Spleen (tissue), 7 donors: ENCODE data around the gene SYNPR.

Experiments used
- POLR2A ChIP-seq, 3 donors: fragments of 450-650 bp; IDR thresholded peaks; one replicate each; pipeline ENCODE4 v1.5.1; 2017; ENCODE audit warnings: antibody characterized with exemption in 3 of 3, mild to moderate bottlenecking in 1 of 3
- POLR2AphosphoS5 ChIP-seq, 3 donors: sonication (generic); formaldehyde crosslinking; IDR thresholded peaks; one replicate each; pipeline ENCODE4 v1.5.1; 2017; ENCODE audit warnings: antibody characterized with exemption in 3 of 3
- TF ChIP-seq, protein P1 (sequence below), 11 experiments: fragments of 200-600 bp in 7 of 11; fragments of 450-650 bp in 4 of 11; sonication (generic) in 4 of 11; IDR thresholded peaks in 8 of 11; conservative IDR thresholded peaks in 3 of 11; 1 replicate in 7 of 11; 2 replicates in 4 of 11; pipeline versions ENCODE4 v1.4.0 to v1.8.0; 2016 to 2021; ENCODE audit warnings: antibody characterized with exemption in 11 of 11, inconsistent platforms in 4 of 11, mild to moderate bottlenecking in 1 of 11
- donor health status: DM: no; HTN: no; CAD: no; lungs with moderate emphysema.
- donor health status: DM: no; HTN: no; CAD: no.
- donor health status: DM: no; HTN: no; CAD: no.

DNA sequence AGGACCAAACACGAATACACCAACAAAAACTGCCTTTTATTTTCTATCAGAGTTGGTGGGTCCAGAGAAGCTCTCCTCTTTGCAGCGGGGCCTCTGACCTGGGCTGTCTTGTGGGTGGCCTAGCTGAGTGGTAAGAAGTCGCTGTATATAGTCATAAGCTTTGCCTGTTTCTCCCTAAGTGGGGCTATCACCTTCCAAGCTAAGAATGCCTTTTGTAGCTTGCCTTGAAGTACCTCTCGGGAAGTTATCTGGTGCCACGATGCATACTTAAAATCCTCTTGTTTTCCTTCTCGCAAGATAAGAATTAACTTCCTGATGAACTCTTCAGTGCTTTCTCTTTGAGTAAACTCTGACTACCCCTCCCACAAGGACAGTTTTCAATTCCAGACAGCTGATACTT is 178.8 kb downstream of the SYNPR start:
- TF ChIP-seq, protein P1, sequence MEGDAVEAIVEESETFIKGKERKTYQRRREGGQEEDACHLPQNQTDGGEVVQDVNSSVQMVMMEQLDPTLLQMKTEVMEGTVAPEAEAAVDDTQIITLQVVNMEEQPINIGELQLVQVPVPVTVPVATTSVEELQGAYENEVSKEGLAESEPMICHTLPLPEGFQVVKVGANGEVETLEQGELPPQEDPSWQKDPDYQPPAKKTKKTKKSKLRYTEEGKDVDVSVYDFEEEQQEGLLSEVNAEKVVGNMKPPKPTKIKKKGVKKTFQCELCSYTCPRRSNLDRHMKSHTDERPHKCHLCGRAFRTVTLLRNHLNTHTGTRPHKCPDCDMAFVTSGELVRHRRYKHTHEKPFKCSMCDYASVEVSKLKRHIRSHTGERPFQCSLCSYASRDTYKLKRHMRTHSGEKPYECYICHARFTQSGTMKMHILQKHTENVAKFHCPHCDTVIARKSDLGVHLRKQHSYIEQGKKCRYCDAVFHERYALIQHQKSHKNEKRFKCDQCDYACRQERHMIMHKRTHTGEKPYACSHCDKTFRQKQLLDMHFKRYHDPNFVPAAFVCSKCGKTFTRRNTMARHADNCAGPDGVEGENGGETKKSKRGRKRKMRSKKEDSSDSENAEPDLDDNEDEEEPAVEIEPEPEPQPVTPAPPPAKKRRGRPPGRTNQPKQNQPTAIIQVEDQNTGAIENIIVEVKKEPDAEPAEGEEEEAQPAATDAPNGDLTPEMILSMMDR (IDR thresholded peaks at IDR 0.05 in 8 of 11, conservative IDR thresholded peaks at IDR 0.05 in 3 of 11), result no peak
- TF ChIP-seq POLR2A (IDR thresholded peaks at IDR 0.05) (no peak), POLR2AphosphoS5 (IDR thresholded peaks at IDR 0.05) (no peak)
